SH-SY5Y (cell line): ENCODE results near the gene NTSR1.

Experiments used
- GATA2 ChIP-seq: IDR thresholded peaks from 2 replicates; pipeline ENCODE4 v1.6.1; 2011; ENCODE audit warnings: mild to moderate bottlenecking, low read depth, low read length
- GATA3 ChIP-seq: IDR thresholded peaks from 2 replicates; pipeline ENCODE4 v1.6.1; 2011; ENCODE audit warnings: low read depth, mild to moderate bottlenecking, low read length, moderate library complexity

NTSR1 gene

GRCh38 chr20:62696434-62696957 lies 12.1 kb upstream of the NTSR1 start:
- TF ChIP-seq GATA3 (no peak), GATA2 (peak; percentile 30; the same call in 1 of the 2 replicates)

- no peak for TF ChIP-seq GATA2
- no peak for TF ChIP-seq GATA3
These were observed 11.6 kb upstream of the NTSR1 start for GRCh38 chr20:62696989-62697388.

- no peak for TF ChIP-seq GATA2
- no peak for TF ChIP-seq GATA3
These were observed 11.1 kb upstream of the NTSR1 start for GRCh38 chr20:62697468-62697912.

GRCh38 chr20:62698231-62698630 lies 10.4 kb upstream of the NTSR1 start:
- TF ChIP-seq GATA3 = no peak
- no peak for TF ChIP-seq GATA2

GRCh38 chr20:62699296-62699695 lies 9.3 kb upstream of the NTSR1 start:
- TF ChIP-seq GATA2 (no peak), GATA3 (no peak)

- TF ChIP-seq GATA3 (no peak), GATA2 (no peak)
These were observed 8.9 kb upstream of the NTSR1 start for GRCh38 chr20:62699741-62700140.

GRCh38 chr20:62700261-62700930 lies 8.2 kb upstream of the NTSR1 start:
- TF ChIP-seq GATA2 = no peak

- no peak for TF ChIP-seq GATA3
- no peak for TF ChIP-seq GATA2
These were observed 7.2 kb upstream of the NTSR1 start for GRCh38 chr20:62701161-62702012.

GRCh38 chr20:62702013-62702300 lies 6.7 kb upstream of the NTSR1 start:
- TF ChIP-seq GATA2 = no peak
- no peak for TF ChIP-seq GATA3

- TF ChIP-seq GATA2 (peak; percentile 71), GATA3 (no peak)
These were observed 5.5 kb upstream of the NTSR1 start for GRCh38 chr20:62702895-62703852.

GRCh38 chr20:62703853-62704228 lies 4.8 kb upstream of the NTSR1 start:
- no peak for TF ChIP-seq GATA3
- no peak for TF ChIP-seq GATA2

GRCh38 chr20:62704341-62704948 lies 4.2 kb upstream of the NTSR1 start:
- TF ChIP-seq GATA2 (no peak), GATA3 (no peak)

GRCh38 chr20:62705627-62706026 lies 3.0 kb upstream of the NTSR1 start:
- no peak for TF ChIP-seq GATA2
- TF ChIP-seq GATA3 = no peak
